Measurements from ENCODE around the gene WDFY4. TPM values are rescaled to one million over a fixed set of nuclear protein-coding genes. Genes with fewer than 3 reads are reported as not detected.

Gene WDFY4
- total and polyA plus RNA-seq, 8 donors, result 0.15 to 8.0 (median 2.7) TPM

- H3K27ac ChIP-seq, result no peak overlapping the region
- TF ChIP-seq CTCF (IDR thresholded peaks at IDR 0.05) (no peak), POLR2A (IDR thresholded peaks at IDR 0.05) (no peak), EP300 (IDR thresholded peaks at IDR 0.05) (no peak), POLR2AphosphoS5 (IDR thresholded peaks at IDR 0.05) (no peak)
- no peak overlapping the region for H3K4me3 ChIP-seq
- DNase-seq, result no peak
- H3K9me3 ChIP-seq, result peaks cover 0 to 13% (median 5%) of the 10 kb centered on the region in 4 donors
- intact Hi-C loops (cut with DNase I; ENCODE audit: low total_unique reads), result no loop called here
- no peaks in the 10 kb centered on the region for H3K27me3 ChIP-seq
- no peaks in the 10 kb centered on the region for H3K4me1 ChIP-seq
- no peaks in the 10 kb centered on the region for H3K36me3 ChIP-seq
Measured at GRCh38 chr10:48714088-48714487, 29.4 kb downstream of the WDFY4 start.

GRCh38 chr10:48716416-48716815, 31.7 kb downstream of the WDFY4 start:
- no peaks in the 10 kb centered on the region for H3K27me3 ChIP-seq
- no peaks in the 10 kb centered on the region for H3K4me1 ChIP-seq
- no peaks in the 10 kb centered on the region for H3K36me3 ChIP-seq
- H3K27ac ChIP-seq, result no peak overlapping the region
- TF ChIP-seq POLR2A (IDR thresholded peaks at IDR 0.05) (no peak), POLR2AphosphoS5 (IDR thresholded peaks at IDR 0.05) (no peak), EP300 (IDR thresholded peaks at IDR 0.05) (no peak), CTCF (IDR thresholded peaks at IDR 0.05) (no peak)
- no peak for DNase-seq
- H3K4me3 ChIP-seq, result no peak overlapping the region
- H3K9me3 ChIP-seq, result peaks cover 0 to 13% (median 5%) of the 10 kb centered on the region in 4 donors
- intact Hi-C loops (cut with DNase I; ENCODE audit: low total_unique reads), result no loop called here
- WGBS, 5 donors, result 63 to 76% (median 71%) methylated on average over 4 of the region's 4 CpGs

GRCh38 chr10:48720611-48721010, 35.9 kb downstream of the WDFY4 start:
- no peak for DNase-seq
- TF ChIP-seq POLR2AphosphoS5 (IDR thresholded peaks at IDR 0.05) (no peak), POLR2A (IDR thresholded peaks at IDR 0.05) (no peak), EP300 (IDR thresholded peaks at IDR 0.05) (no peak), CTCF (IDR thresholded peaks at IDR 0.05) (no peak)
- Histone ChIP-seq H3K27ac (no peak overlapping the region), H3K36me3 (no peaks in the 10 kb centered on the region), H3K4me1 (no peaks in the 10 kb centered on the region), H3K4me3 (no peak overlapping the region), H3K9me3 (no peaks in the 10 kb centered on the region), H3K27me3 (peaks cover 0 to 5% (median 0%) of the 10 kb centered on the region in 3 donors)
- WGBS, 5 donors, result 66 to 75% (median 67%) methylated on average over 5 of the region's 5 CpGs
- intact Hi-C loops (cut with DNase I; ENCODE audit: low total_unique reads), result no loop called here

GRCh38 chr10:48722153-48723145, 37.8 kb downstream of the WDFY4 start:
- 67 to 81% (median 70%) methylated on average over 11 of the region's 11 CpGs for WGBS, 5 donors
- H3K4me3 ChIP-seq, result no peak overlapping the region
- peaks cover 0 to 5% (median 0%) of the 10 kb centered on the region in 3 donors for H3K27me3 ChIP-seq
- no peak for TF ChIP-seq POLR2AphosphoS5 (IDR thresholded peaks at IDR 0.05)
- TF ChIP-seq CTCF (IDR thresholded peaks at IDR 0.05), result no peak
- no peak for TF ChIP-seq POLR2A (IDR thresholded peaks at IDR 0.05)
- no peak for TF ChIP-seq EP300 (IDR thresholded peaks at IDR 0.05)
- DNase-seq, result no peak
- no peak overlapping the region for H3K27ac ChIP-seq
- H3K9me3 ChIP-seq, result no peaks in the 10 kb centered on the region
- H3K36me3 ChIP-seq, result no peaks in the 10 kb centered on the region
- intact Hi-C loops (cut with DNase I; ENCODE audit: low total_unique reads), result no loop called here
- no peaks in the 10 kb centered on the region for H3K4me1 ChIP-seq
